Activated CD4-positive, alpha-beta T cell treated with anti-CD3 and anti-CD28 coated beads, Interleukin-2, amount 50 U/mL, for 48 hours (primary cell): ENCODE measurements around the gene PDE6D.
"Not testable (repeated sequence)": the region's sequence is repeated elsewhere in the genome, so short reads cannot be mapped to it uniquely, and the experiment has no call there.

ENCODE experiments used
- DNase-seq, 2 experiments: peaks; one replicate each; pipeline ENCODE4 v3.0.0-alpha.2; 2020

Gene PDE6D

DNA sequence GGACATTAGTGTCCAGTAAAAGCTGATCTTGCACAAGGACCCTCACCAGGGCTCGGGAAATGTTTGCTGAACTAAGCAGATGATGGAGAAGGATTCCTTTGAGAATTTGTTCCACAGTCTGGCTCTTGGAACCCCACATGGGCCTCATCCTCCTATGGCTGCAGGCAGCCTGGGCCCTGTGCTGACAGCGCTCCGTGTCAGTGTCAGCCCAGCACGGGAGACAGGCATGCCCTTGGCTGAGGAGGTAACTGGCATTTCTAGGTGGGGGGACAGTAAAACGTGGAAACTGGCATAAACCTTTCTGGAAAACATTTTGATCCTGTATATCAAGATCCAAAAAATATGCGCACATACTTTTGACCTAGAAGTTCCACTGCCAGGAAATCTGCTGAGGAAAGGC is 62.3 kb downstream of the PDE6D start:
- DNase-seq = no peak

DNA sequence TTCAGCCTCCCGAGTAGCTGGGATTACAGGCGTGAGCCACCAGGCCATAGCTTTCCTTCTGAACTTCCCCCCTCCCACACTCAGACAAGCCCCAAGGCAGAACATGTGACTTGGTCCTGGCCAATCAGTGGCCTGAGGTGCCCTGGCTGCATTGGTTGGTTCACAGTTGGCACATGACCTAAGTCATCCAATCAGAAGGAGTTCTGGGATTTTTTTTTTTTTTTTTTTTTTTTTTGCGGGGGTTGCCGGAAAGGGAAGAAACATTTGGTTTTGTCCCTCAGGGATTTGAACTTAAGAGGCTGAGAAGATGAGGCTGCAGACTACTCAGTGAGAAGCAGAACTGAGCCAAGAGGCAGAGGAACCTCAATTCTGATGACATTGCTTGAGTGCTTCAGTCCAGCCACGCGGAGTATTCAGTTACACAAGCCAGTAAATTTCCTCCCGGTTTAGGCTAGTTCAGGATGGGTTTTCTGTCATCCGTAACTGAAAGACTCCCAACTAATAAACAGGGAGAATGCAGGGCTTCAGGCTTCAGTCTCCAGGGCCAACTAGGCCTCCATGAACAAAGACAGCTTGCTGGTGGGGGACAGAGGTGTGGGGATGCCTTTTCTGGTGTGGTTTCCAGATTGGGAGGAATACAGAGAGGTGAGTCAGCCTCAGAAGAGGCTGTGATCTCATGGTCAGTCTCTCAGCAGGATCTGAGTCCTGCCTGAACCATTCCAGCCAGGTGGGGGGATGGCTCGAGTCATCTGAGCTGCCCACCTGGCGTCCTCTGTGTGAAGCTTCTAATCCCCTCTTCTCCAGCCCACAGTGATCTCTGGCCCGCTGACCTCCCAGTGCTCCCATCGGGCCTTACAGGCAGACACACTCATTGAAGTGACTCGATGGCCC is 63.6 kb downstream of the PDE6D start:
- peak; percentile 32 to 39 for DNase-seq

DNA sequence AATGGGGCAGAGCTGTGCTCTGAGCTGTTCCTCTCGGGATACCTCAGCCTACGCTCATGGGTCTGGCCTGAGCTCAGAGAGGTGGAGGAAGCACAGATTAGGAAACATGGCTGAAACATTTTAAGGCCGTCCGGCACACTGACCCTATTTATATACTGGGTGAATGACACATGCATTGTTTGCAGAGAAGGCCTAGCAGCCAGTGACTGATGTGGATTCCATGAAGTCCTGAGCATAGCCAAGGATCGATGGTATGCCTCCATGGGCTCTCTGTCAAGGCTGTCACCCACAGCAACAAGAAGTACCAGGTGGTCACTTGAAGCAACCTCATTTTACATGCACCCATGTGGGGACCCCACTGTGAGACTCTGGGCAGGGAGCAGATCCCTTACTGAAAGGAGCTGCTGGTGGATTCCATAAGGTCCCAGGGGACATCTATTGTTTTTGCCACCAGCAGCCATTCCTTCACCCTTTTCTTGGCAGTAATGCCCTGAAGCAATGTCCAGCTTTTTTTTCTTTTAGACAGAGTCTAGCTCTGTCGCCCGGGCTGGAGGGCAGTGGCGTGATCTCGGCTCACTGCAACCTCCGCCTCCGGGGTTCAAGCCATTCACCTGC is 64.3 kb downstream of the PDE6D start:
- DNase-seq = no peak

DNA sequence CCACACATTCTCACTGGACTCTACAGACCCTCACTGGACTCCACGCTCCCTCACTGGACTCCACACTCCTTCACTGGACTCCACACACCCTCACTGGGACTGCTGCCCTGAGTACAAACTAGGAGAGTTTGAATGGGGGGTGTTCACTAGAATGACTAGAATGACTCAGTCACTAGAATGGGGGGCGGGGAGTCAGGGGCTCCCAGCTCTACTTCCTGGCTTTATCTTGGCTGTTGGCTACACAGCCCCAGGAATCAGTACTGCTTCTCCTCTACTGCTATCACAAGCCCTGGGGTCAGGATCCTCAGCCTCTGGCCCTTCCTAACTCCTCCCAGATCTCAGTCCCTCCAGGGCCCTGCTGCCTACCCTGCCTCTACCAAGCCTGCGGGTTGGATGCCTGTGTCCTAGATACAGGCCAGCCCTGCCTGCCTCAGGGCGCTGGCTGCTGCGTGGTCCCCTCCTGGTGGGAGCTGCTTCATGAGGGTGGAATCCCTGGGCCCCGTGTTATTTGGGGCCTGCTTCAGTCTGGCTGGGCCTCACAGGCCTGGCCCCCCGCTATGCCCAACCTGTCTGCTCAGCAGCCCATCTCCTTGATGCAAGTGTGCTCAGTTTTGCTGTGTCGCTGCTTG is 65.0 kb downstream of the PDE6D start:
- no peak for DNase-seq

DNA sequence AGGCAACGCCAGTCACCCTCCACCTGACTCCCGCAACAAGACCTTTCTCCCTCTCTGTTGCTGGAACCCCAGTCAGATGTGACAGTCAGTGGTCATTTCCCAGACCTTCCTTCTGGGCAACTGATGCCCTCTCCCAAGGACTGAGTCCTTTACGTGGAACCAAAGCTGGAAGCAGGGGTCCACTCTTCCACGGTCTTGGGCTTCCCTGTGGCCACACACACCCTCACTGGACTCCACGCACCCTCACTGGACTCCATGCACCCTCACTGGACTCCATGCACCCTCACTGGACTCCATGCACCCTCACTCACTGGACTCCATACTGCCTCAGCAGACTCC is 65.6 kb downstream of the PDE6D start:
- DNase-seq = no peak

DNA sequence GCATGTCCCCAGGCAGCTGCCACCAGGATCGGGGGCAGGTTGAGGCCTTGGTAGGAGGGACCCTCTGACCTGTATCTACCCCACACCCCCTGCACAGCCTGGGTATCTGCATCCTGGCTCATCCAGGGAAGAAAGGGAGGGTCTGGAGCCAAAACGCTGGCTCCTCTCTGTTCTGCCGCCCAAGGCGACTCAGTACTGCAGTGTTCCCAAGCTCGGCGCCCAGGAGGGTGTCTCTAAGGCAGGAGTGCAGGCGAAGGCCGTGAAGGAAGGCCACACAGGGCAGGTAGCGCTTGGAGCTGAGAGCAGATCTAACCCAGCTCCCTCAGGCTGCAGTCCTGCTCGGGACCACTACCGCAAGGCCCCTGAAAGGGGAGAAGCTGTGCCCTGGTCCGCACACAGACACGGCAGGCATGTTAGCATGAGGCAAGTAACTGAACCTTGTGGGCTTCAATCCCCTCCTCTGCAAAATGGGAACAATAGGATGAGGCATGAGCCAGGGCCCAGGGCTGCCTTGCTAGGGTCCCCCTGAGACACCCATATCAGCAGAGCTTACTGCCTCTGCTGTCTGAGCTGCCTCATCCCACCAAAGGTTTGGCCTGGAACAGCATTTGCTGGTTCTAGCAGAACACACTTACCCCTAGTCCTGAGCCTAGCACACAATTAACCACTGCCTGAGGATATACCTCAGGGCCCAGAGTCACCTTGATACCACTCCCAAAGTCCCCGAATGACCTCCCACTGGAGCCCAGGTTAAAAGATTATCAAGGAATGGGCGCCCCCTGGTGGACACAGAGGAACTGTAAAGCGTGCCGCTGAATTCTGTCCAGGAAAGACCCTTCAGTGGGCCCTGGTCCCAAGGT is 66.2 kb downstream of the PDE6D start:
- peak; percentile 89 to 91 for DNase-seq

DNA sequence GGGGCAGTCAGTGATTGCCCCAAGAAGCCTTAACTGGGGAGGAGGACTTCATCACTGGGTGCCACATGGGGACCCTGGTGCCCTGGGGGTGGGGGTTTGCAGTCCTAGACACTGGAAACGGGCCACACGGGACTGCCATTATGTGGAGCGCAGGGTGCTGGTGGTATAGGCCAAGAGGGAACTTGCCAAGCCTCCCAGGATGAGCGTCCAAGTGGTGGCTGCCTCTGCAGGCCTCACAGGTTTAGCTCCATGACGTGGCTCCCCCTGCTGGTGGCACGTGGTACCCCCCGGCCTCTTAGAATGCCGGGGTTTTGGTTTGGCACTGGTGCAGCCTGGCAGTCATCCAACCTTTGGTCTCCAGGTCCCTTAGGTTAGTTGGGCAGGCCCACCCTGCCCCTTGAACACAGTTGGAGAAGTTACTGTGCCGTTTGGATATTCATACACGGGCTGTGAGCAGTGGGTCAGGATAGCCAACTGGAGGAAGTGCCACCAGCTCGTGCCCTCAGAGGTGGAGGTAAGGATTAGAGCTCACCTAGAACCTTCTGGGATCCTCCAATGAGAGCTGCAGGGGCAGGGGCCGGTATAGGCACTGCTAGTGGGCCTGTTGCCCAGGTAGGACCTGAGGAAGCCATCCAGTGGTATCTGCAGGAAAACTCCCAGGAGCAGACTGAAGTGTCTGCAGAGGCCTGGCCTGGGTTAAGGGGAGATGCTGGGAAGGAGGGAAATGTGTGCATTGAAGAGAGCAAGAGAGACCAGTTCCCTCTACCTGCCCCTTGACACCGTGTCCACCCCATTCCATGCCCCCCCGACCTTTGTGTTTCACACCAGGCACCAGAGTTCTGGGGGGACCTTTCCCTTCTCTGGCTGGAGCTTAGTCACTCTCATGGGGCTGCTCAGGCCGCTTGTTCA is 67.1 kb downstream of the PDE6D start:
- DNase-seq = peak; percentile 94 to 96

DNA sequence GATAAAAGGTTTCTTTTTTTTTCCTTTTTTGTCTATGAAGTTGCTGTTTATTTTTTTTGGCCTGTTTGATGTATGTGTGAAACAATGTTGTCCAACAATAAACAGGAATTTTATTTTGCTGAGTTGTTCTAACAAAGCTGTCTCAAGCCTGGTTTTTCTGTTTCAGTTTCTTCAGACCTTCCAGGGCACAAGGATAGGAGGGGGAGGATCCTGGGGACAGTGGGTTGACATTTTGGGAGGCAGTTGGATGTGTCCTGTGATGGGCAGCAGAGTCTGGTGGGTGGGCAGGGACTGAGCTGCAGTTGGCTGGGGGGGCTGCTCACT is 67.7 kb downstream of the PDE6D start:
- DNase-seq = not testable (repeated sequence)

DNA sequence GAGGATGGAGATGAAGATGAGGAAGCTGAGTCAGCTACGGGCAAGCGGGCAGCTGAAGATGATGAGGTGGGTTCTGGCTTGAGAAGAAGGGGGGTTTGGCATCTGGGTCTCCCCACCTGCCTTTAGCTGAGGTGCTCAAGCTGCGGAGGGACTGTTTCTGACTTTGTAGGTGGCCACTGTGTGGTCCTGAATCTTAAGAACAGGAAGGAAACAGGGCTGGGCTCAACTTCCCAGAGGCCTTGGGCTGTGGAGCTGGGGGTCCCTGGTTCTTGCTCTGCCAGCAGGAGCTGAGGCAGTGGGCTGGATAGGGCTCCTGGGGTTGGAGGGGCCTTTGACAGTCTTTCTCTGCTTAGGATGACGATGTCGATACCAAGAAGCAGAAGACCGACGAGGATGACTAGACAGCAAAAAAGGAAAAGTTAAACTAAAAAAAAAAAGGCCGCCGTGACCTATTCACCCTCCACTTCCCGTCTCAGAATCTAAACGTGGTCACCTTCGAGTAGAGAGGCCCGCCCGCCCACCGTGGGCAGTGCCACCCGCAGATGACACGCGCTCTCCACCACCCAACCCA is 68.5 kb downstream of the PDE6D start:
- DNase-seq = peak; percentile 58 to 67

DNA sequence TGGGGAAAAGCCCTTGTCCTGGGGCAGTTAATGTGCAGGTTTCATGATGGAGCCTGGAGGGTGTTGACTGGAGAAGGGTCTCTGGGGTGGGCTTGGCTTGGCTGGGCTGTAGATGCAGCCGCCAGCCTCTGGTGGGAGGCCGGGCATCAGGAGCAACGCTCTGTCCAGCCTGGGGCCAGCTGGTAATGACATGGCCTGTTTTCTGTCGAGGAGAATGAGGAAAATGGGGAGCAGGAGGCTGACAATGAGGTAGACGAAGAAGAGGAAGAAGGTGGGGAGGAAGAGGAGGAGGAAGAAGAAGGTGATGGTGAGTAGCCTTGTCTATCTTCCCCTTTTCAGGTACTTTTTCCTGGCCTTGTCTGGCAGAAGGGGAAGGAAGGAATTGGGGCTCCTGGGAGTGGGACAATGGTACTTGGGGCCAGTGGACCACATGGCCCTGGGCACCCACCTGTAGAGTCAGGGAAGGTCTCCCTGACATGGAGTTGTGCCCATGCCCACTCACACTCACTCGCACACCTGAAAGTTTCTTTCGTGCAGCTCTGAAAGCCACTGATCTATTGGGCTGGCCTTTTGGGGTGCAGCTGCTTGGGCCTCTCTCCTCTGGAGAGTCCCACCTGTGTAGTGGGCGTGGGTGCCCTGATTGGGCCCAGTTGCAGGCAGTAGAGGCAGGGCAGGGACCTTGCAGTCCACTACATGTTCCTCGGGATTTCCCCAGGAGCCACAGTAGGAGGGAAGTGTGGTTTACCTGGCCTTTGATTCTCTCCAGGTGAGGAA is 69.2 kb downstream of the PDE6D start:
- DNase-seq = peak in 1 of 2 experiments; percentile 37

DNA sequence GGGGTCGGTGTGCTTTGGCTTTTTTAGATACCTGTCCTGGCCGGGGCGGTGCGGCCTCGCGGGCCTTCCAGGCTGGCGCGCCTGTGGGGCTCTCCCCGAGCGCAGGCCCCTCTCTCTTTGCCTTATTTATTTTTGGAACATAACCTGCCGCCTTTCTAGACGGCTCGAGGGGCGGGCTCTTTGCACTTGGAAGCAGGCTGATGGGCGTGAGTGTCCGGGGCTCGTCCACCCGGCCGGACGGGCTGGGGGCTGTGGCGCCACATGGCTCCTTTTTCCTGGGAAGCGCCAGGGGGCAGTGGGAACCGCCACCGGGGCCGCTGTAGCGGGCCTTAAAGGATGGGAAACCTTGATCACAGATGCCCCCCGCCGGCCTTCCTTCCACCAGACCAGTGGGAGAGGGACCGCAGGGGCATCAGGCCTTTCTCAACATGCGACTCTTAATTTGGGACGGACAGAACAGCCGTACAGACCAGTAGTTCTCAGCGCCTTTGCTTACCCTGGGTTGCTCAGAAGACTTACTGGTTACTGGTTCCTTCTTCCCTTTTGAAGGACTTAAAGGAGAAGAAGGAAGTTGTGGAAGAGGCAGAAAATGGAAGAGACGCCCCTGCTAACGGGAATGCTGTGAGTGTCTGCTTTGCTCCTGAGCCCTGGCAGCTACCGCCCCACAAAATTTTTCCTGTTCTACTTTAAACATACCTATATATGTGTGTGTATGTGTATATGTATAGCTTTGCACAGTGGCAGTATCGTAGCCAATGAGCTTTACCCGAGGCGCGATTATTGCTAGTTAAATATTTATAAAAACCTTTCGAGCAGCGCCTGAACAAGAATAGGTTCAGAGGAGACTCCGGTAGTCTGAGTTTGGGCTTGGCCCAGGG is 70.0 kb downstream of the PDE6D start:
- DNase-seq = peak; percentile 19 to 30

DNA sequence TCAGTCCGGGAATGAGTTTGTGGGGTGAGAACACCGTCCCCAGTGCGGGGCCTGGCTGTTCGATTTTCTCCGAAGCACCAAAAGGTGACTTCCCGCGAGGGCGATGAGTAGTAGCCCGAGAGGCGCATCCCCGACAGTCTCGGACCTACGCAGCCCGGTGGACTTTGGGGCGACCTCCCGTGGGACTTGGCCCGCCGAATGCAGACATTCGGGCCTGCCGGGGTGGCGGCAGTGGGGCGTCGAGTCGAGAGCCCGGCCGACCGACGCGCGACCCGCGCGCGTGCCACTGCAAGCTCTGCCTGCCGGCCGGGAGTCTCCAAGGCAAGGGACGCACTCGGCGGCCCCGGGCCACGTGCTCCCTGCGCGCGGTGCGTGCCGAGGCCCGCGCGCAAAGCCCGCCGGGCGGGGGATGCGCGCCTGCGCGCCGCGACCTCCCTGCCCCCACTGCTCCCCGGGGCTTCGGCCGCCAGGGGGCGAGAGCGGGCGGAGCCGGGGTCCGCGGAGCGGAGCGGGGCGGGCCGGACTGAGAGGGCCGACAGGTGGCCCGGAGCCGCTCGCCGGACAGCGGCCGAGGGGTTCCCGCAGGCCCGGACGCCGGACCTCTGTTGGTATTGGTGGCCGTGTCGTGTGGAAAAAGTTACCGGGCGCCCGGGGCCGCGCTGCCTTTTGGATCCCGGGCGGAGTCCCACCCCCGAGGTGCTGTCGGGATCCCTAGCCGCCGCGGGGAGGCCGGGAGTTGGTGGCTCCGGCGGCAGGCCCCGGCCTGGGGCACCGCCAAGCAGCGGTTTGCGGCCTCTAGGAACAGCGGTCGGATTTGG is 70.9 kb downstream of the PDE6D start:
- DNase-seq = peak; percentile 81 to 84

DNA sequence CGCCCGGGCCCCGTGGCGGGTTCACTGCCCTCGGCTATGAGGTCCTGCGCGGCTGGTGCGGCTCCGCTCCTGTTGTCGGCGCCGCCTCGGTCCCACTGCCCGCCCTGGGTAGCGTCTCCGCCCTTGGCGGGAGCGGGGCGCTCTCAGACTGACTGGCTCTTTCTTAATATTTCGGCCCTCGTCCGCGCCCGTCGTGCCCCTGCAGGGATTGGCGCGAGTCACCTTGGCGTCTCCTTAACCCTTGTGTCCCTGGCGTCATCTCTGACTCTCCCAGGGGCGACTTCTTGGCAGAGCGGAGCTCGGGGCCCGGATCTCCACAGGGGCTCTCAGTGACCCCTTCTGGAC is 71.5 kb downstream of the PDE6D start:
- DNase-seq = peak in 1 of 2 experiments; percentile 53

DNA sequence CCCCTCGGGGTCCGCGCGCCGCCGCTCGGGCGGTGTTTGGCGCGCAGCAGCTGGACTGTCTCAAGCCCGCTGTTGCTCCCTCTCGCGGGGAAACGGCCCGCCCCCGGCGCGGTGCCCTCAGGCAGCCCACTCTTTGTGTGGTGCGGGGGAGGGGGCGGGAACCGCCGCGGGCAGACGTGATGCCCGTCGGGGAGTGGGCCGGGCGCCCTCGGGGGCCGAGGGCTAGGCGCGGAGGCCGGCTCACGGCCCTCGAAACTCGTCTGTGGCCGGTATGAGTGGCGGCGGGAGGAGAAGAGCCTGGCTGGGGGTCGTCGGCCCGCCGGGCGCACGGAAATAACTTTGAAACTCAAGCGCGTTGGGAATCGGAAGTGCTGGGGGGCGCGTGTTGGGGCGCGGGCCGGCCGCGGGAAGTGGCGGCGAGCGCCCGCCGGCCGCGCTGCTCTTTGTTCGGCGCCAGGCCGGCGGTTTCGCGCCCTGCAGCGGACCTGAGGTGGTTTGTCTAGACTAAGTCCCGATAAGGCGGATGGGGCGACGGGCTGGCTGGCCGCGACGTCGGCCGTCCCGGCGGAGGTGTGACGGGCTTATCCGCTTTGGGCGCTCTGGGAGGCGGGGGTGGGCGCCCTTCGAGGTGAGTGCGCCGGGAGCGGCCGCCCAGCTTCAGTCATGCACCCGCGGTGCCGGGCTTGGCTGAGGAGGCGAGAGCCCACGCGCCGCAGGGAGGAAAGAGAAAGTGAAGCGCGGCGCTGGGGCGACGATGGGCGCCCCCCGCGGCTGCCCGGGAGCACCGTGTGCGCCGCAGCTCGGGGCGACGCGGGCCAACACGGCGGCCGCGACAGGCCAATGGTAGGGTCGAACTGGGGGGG is 72.1 kb downstream of the PDE6D start:
- peak; percentile 42 to 50 for DNase-seq

DNA sequence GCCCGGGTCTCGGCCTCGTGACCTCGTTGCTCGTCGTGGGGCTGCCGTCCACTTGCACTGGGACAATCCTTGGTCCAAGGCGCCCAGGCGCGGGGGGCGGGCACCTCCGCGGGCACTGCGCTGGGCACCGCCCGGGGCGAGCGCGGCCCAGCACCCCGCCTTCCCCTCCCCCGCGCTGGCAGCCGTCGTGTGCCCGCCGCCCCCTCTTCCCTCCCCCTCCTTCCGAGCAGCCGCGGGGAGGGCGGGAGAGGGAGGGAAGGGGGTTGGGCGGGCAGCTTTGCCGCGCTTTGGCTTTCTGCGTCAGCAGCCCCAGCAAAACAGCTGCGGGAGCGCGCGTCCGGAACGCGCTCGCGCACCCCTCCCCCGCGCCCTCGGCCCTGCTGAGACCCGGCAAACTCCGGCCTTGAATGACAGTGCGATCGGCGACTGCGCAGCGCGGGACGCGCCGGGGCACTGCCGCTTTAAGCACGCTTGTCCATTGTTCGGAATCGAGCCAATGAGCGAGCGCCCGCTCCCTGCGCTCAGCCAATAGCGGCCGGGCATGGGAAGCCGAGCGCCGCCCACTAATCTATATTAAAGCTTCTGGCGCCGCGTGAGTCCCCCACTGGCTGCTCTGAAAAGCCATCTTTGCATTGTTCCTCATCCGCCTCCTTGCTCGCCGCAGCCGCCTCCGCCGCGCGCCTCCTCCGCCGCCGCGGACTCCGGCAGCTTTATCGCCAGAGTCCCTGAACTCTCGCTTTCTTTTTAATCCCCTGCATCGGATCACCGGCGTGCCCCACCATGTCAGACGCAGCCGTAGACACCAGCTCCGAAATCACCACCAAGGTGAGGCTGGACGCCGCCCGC is 72.9 kb downstream of the PDE6D start, which contains the start of gene PTMA:
Gene PTMA, plus strand, starts transcription at position 599 of the 846 bp plus-strand sequence. Its CDS starts 182 bp downstream, at position 781.
- DNase-seq = peak; percentile 99

DNA sequence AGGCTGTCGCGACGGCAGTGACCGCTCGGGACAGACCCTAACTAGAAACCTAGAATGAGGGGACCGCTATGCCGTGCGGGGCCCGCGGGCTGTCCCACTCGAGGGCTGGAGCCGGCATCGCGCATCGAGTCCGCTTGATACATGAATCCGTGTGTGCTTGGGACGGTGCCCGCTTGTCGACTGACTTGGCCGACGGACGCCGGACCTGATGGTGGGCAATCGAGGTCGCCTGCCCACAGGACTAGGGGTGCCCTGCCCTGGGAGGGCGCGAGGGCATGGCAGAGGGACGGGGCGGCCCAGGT is 73.5 kb downstream of the PDE6D start:
- DNase-seq = no peak
